ENCODE data around the gene RAB31. TPM values are rescaled to one million over a fixed set of nuclear protein-coding genes. Genes with fewer than 3 reads are reported as not detected.
"Not testable (repeated sequence)": the region's sequence is repeated elsewhere in the genome, so short reads cannot be mapped to it uniquely, and the experiment has no call there.

Gene RAB31
- total RNA-seq, 1 donor, result 47.8 TPM

DNA sequence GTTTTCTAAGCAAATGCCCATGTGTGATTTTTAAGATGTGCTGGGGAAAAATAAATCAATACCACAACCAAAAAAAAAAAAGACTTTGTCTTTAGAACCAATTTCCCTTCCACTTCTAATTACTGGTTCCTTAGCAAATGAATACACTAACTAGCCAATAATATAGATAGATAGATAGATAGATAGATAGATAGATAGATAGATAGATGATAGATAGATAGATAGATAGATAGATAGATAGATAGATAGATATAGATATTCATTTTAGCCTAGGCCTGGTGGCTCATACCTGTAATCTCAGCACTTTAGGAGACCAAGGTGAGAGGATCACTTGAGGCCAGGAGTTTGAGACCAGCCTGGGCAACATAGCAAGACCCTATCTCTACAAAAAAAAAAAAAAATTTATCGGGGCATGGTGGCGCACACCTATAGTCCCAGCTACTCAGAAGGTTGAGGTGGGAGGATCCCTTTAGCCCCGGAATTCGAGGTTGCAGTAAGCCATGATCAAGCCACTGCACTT lies 149.4 kb downstream of the RAB31 start:
- not testable (repeated sequence) for H3K27me3 ChIP-seq (ENCODE audit: insufficient read depth, low read length); H3K4me3 ChIP-seq (ENCODE audit: low read length); H3K9me3 ChIP-seq (ENCODE audit: low read depth, low read length)
- H3K4me1 ChIP-seq (ENCODE audit: insufficient read depth, low read length), result peaks cover 29% of the 10 kb centered on the region

DNA sequence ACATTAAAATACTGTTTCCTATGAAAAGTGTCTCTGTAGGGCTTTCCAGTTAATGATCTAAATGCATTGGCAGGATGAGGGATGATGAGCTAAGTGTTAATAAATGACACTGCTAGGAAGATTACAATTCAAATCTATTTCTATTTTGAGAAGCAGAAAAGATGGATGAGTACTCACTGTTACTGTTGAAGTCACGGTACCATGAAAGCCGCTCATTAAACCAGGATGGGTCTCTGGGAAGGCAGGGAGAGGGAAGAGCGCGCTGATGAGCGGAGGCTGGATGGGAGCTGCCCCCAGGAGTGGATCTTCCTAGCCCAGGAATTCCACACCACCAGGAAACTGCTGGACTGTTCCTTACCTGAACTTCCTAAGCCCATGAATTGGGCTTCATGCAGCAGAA lies 150.5 kb downstream of the RAB31 start:
- Histone ChIP-seq H3K27me3 (ENCODE audit: insufficient read depth, low read length) (no peaks in the 10 kb centered on the region), H3K4me3 (ENCODE audit: low read length) (no peak overlapping the region), H3K4me1 (ENCODE audit: insufficient read depth, low read length) (peaks cover 29% of the 10 kb centered on the region), H3K9me3 (ENCODE audit: low read depth, low read length) (no peaks in the 10 kb centered on the region)

DNA sequence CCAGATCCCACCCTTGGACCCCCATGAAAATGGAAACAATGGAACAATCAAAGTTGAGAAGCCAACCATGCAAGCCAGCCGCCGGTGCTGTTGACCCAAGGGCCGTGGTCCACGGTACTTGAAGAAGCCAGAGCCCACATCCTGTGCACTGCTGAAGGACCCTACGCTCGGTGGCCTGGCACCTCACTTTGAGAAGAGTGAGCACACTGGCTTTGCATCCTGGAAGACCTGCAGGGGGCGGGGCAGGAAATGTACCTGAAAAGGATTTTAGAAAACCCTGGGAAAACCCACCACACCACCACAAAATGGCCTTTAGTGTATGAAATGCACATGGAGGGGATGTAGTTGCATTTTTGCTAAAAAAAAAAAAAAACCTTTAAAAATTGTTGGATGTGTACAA lies 151.1 kb downstream of the RAB31 start:
- Histone ChIP-seq H3K4me1 (ENCODE audit: insufficient read depth, low read length) (peaks cover 28% of the 10 kb centered on the region), H3K9me3 (ENCODE audit: low read depth, low read length) (no peaks in the 10 kb centered on the region), H3K27me3 (ENCODE audit: insufficient read depth, low read length) (no peaks in the 10 kb centered on the region), H3K4me3 (ENCODE audit: low read length) (no peak overlapping the region)

DNA sequence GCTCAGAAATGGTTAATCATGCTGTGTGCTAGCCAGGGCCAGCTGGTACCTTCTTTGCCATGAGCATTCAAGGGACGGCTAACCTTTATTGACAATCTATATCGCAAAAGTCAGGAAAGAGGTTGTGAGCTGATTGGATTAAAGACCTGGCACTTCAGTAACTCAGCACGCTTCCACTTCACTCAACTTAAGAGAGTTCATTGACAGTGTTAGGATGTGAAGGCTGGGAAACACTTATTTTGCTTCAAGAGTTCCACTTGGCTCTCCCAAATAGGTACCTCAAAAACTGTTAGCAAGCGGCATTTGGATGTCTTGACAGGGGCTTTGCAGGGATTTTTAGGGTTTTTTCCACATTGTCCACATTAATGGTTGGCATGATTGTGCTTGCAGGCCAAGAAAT lies 152.6 kb downstream of the RAB31 start:
- Histone ChIP-seq H3K27me3 (ENCODE audit: insufficient read depth, low read length) (no peaks in the 10 kb centered on the region), H3K4me1 (ENCODE audit: insufficient read depth, low read length) (peaks cover 14% of the 10 kb centered on the region), H3K4me3 (ENCODE audit: low read length) (no peak overlapping the region), H3K9me3 (ENCODE audit: low read depth, low read length) (no peaks in the 10 kb centered on the region)

DNA sequence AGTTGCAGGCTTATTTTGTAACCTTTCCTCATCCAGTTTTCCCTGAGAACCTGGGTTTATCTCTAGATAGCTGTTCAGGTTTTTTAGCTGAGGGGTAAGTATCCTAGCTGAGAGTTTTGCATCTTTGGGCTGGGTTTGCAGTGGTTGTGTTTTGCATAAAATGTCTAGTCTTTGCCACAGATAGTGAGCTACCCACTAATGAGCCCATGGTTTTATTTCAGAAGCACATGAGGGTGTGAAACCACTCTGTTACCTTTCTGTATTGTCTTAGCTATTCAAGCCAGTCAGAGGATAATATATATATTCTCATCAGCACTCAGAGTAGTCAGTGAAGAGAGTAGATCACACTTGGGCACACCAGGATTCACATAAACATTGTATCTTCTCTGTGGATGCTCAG lies 153.1 kb downstream of the RAB31 start:
- Histone ChIP-seq H3K4me3 (ENCODE audit: low read length) (no peak overlapping the region), H3K9me3 (ENCODE audit: low read depth, low read length) (no peaks in the 10 kb centered on the region), H3K27me3 (ENCODE audit: insufficient read depth, low read length) (no peaks in the 10 kb centered on the region), H3K4me1 (ENCODE audit: insufficient read depth, low read length) (peaks cover 9% of the 10 kb centered on the region)

DNA sequence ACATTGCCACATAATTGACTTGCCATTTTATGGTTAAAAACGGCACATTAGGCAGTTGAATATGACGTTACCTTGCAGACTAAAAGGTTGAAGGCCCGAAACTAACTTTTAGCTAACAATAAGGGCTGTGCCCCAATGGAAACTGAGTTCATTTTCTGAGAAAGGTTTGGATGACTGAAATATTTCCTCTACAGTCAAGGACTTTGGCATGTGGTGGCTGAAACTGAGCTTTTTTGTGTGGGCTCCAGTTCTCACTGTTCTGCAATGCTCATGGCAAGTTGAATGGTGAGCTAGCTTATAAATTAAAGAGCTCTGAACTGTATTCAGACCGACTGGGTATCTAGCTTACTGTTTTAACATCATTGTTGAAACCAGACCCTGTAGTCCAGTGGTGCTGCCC lies 153.8 kb downstream of the RAB31 start:
- Histone ChIP-seq H3K4me1 (ENCODE audit: insufficient read depth, low read length) (peaks cover 8% of the 10 kb centered on the region), H3K9me3 (ENCODE audit: low read depth, low read length) (no peaks in the 10 kb centered on the region), H3K27me3 (ENCODE audit: insufficient read depth, low read length) (no peaks in the 10 kb centered on the region), H3K4me3 (ENCODE audit: low read length) (no peak overlapping the region)

DNA sequence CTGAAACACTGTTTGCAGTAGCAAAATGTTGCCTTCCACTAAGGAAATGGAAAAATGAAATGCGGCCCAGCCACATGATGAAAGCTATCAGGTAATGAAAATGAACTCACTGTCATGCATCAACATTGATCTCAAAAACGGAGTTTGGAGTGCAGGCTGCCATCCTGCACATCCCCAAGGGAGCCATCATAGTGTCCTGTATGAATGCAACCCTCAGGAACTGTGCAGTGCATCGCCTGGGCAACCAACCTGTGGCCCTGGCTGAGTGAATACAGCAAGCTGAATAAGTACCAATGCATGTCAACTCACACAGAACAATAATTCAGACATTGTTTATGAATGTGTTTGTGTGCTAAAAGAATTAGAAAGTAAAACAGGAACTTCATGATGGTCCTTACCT lies 154.6 kb downstream of the RAB31 start:
- H3K4me3 ChIP-seq (ENCODE audit: low read length), result no peak overlapping the region
- peaks cover 11% of the 10 kb centered on the region for H3K4me1 ChIP-seq (ENCODE audit: insufficient read depth, low read length)
- H3K27me3 ChIP-seq (ENCODE audit: insufficient read depth, low read length), result no peaks in the 10 kb centered on the region
- H3K9me3 ChIP-seq (ENCODE audit: low read depth, low read length), result no peaks in the 10 kb centered on the region

DNA sequence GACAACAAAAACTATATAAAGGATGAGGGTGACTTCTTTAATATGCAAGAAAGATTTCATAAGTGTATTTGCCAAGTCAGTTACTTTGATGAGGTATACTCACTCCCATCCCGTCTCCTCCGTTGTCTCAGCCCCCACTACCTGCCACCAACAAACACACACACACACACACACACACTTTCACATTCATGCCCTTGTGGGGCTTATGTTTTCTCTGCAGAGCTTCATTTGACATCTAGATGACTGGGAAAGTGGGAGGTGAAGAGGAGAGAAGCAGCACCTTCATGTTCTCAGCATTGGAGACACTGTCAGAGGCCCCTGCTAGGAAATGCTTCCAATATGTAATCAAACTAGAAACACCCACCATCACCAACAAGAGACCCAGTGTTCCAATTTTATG lies 155.2 kb downstream of the RAB31 start:
- Histone ChIP-seq H3K9me3 (ENCODE audit: low read depth, low read length) (no peaks in the 10 kb centered on the region), H3K27me3 (ENCODE audit: insufficient read depth, low read length) (no peaks in the 10 kb centered on the region), H3K4me1 (ENCODE audit: insufficient read depth, low read length) (peaks cover 12% of the 10 kb centered on the region), H3K4me3 (ENCODE audit: low read length) (no peak overlapping the region)

DNA sequence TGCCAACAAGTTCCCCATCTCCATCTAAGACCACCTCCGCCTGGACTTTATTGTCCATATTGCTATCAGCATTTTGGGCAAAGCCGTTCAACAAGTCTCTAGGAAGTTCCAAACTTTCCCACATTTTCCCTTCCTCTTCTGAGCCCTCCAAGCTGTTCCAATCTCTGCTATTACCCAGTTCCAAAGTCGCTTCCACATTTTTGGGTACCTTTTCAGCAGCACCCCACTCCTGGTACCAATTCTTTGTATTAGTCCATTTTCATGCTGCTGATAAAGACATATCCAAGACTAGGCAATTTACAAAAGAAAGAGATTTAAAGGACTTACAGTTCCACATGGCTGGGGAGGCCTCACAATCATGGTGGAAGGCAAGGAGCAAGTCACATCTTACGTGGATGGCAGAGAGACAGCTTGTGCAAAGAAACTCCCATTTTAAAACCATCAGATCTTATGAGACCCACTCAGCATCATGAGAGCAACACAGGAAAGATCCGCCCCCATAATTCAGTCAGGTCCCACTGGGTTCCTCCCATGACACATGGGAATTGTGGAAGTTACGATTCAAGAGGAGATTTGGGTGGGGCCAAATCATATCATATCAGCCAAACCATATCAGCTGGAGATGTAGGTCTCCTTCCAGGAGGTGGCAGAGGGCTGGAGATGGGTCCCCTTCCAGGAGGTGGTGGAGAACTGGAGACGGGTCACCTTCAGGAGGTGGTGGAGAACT lies 157.8 kb downstream of the RAB31 start:
- Histone ChIP-seq H3K9me3 (ENCODE audit: low read depth, low read length) (no peaks in the 10 kb centered on the region), H3K27me3 (ENCODE audit: insufficient read depth, low read length) (no peaks in the 10 kb centered on the region)

DNA sequence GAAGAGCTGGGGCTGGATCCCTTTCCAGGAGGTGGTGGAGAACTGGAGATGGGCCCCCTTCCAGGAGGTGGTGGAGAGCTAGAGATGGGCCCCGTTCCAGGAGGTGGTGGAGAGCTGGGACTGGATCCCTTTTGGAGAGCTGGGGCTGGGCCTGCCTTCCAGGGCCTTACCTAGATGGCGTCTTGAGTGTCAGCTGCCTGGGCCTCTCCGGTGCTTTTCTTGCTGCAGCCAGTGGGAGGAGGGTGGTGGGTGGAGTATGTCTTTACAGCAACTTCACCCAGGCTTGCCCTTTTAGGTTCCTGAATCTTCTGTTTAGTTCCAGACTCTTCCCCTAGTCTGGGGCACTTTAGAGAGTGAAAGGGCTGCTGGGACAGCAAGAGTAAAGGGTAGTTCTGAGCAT lies 158.5 kb downstream of the RAB31 start:
- no peaks in the 10 kb centered on the region for H3K9me3 ChIP-seq (ENCODE audit: low read depth, low read length)
- no peak overlapping the region for H3K4me3 ChIP-seq (ENCODE audit: low read length)
- no peaks in the 10 kb centered on the region for H3K27me3 ChIP-seq (ENCODE audit: insufficient read depth, low read length)
- H3K4me1 ChIP-seq (ENCODE audit: insufficient read depth, low read length), result peaks cover 39% of the 10 kb centered on the region

More for the DNA sequence above, 157.8 kb downstream of the RAB31 start:
- Histone ChIP-seq H3K4me1 (ENCODE audit: insufficient read depth, low read length) (peaks cover 39% of the 10 kb centered on the region), H3K4me3 (ENCODE audit: low read length) (no peak overlapping the region)

DNA sequence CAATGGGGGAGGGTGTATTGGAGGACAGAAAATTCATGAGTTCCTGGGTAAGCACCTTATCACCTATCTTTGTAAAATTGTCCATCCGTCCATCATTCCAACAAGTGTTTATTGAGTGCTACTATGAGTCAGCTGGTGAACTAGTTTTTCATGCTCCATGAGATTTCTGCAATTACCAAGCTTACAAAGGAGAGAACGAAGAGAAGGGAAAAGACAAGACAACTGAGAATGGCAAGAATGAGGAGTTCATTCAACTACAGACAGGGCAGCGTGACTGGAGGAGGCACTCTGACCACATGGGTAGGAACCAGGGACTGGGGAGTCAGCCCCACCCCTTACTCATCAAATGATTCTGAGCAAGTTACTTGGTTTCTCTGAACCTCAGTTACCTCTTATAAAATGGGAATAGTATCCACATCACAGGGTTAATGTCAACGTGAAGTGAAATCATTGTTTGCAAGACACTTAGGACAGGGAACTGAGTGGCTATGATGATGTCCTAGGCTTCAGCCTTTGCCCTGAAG lies 159.0 kb downstream of the RAB31 start:
- H3K4me1 ChIP-seq (ENCODE audit: insufficient read depth, low read length), result peaks cover 39% of the 10 kb centered on the region

DNA sequence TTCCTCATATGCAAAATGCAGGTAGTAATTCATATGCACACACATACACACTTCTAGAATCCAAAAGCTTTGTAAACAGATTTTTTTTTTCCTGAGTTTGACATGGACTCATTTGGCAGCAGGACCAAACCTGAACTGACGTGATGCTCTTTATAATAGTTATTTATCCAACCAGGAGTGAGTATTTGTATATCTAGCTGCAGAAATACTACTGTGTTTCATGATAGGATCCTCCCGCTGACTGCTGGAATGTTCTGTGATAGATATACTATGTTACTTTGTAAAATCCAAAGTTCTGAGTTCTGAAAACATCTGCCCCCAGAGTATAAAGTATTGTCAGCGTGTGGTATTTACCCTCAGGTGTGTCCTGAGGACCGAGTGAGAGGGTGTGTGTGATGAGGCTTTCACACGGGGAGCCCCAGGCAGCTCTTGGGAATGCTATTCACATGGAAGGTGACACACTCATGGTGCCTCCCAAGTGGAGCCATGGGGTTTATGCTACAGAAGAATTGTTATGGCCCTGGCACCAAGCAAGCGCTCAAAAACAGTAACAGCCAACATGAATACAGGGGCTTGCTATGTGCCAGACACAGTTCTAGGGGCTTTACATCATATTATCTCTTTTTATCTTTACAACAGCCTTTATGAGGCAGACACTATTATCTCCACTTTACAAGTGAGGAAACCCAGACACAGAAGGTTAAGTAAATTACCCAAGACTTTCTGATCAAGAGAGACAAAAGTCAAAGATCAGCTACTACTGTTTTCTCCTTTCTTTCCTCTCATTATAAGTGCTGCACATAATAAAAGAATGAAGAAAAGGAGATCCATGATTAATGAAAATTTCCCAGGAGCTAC lies 161.0 kb downstream of the RAB31 start:
- peaks cover 39% of the 10 kb centered on the region for H3K4me1 ChIP-seq (ENCODE audit: insufficient read depth, low read length)
- no peaks in the 10 kb centered on the region for H3K9me3 ChIP-seq (ENCODE audit: low read depth, low read length)
- no peak overlapping the region for H3K4me3 ChIP-seq (ENCODE audit: low read length)
- no peaks in the 10 kb centered on the region for H3K27me3 ChIP-seq (ENCODE audit: insufficient read depth, low read length)

More for the DNA sequence above, 159.0 kb downstream of the RAB31 start:
- H3K4me3 ChIP-seq (ENCODE audit: low read length), result no peak overlapping the region
- H3K9me3 ChIP-seq (ENCODE audit: low read depth, low read length), result no peaks in the 10 kb centered on the region
- no peaks in the 10 kb centered on the region for H3K27me3 ChIP-seq (ENCODE audit: insufficient read depth, low read length)

DNA sequence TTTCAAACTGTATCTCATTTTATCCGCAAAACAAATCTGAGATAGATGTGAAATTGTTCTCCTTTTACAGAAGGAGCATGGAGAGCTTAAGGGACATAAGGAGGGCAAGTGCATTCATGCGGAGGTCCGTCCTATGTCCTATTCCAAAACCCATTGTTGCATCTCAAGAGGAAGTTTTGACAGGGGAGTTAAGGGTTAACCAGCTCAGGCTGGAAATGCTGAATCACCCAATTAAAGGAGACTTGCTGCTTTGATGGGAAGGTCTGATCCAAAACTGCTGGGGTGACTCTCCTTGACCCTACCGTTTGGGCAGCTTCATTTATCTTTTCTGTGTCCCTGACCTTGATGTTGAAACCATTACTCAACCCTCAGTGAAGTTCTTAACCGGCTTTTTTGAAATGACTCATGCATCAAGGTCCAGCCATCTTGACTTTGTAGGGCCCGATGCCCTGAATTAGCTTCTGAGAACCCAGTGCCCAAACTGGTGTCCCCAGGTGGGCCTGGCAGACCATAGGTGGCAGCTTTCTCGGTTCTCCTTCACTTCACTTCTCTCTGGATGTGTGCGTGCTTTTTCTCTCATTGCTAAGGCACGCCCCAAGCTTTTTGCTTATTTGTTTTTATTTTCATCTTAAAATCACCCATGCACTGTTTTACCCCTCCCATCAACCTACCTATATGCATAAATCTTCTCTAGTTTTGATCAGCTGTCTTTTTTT lies 161.8 kb downstream of the RAB31 start:
- Histone ChIP-seq H3K4me1 (ENCODE audit: insufficient read depth, low read length) (peaks cover 39% of the 10 kb centered on the region), H3K9me3 (ENCODE audit: low read depth, low read length) (no peaks in the 10 kb centered on the region), H3K4me3 (ENCODE audit: low read length) (no peak overlapping the region), H3K27me3 (ENCODE audit: insufficient read depth, low read length) (no peaks in the 10 kb centered on the region)

DNA sequence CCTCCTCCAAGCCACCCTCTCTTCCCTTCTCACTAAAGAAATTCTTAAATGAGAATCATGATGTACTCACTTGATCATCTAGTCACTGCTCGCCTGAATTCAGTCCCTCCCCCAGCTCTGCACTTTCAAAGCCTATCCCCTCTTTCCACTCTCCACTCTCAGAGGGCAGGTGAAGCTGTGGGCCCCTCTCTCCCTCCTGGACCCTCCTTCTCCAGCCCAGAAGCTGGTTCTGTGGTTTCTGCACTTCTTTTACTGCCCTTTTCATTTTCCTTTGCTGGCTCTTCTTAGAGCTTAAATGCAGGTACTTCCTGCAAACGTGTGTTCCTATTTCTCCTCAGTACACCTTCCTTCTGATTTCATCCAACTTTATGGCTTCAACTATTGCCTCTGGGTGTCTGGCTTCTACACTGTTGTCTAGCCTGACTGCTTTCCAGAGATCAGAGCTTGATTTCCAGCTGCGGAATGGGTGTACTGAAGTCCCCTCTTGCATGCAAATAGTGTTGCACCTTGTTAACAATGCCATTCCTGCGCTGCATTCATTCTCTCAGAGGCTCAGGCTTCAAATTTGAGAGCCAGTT lies 162.4 kb downstream of the RAB31 start:
- Histone ChIP-seq H3K27me3 (ENCODE audit: insufficient read depth, low read length) (no peaks in the 10 kb centered on the region), H3K9me3 (ENCODE audit: low read depth, low read length) (no peaks in the 10 kb centered on the region), H3K4me1 (ENCODE audit: insufficient read depth, low read length) (peaks cover 39% of the 10 kb centered on the region), H3K4me3 (ENCODE audit: low read length) (no peak overlapping the region)
